SK-N-SH treated with all-trans-retinoic acid at 6 μM for 48 hours (cell line): ENCODE measurements around the gene DDX18.

ENCODE experiments used
- ARNTL ChIP-seq: fragments of 450-650 bp; formaldehyde crosslinking; IDR thresholded peaks from 2 replicates; pipeline ENCODE4 v1.5.0; 2020; ENCODE audit warnings: low read depth, mild to moderate bottlenecking, moderate library complexity, borderline replicate concordance
- BACH2 ChIP-seq: fragments of 250-450 bp; sonication (Bioruptor Pico); IDR thresholded peaks from 2 replicates; pipeline ENCODE4 v1.9.0; 2021; ENCODE audit warnings: mild to moderate bottlenecking, borderline replicate concordance
- CSDC2 ChIP-seq: fragments of 250-450 bp; sonication (Bioruptor Pico); IDR thresholded peaks from 2 replicates; pipeline ENCODE4 v1.5.0; 2020; ENCODE audit warnings: mild to moderate bottlenecking, moderate library complexity
- GLIS3 ChIP-seq: fragments of 250-450 bp; sonication (Bioruptor Pico); IDR thresholded peaks from 2 replicates; pipeline ENCODE4 v1.5.0; 2020; ENCODE audit warnings: mild to moderate bottlenecking, moderate library complexity
- PATZ1 ChIP-seq: fragments of 250-450 bp; sonication (Bioruptor Pico); IDR thresholded peaks from 2 replicates; pipeline ENCODE4 v1.8.0; 2020; ENCODE audit warnings: mild to moderate bottlenecking, moderate library complexity, borderline replicate concordance
- RARB ChIP-seq: fragments of 250-450 bp; sonication (Bioruptor Pico); IDR thresholded peaks from 2 replicates; pipeline ENCODE4 v1.8.0; 2021; ENCODE audit warnings: mild to moderate bottlenecking, moderate library complexity
- TCF4 ChIP-seq: fragments of 250-450 bp; sonication (Bioruptor Pico); IDR thresholded peaks from 2 replicates; pipeline ENCODE4 v1.8.0; 2021; ENCODE audit warnings: mild to moderate bottlenecking, moderate library complexity, borderline replicate concordance
- ZFP3 ChIP-seq: fragments of 250-450 bp; sonication (Bioruptor Pico); IDR thresholded peaks from 2 replicates; pipeline ENCODE4 v1.5.0; 2020; ENCODE audit warnings: mild to moderate bottlenecking, moderate library complexity
- ZFP30 ChIP-seq: fragments of 450-650 bp; formaldehyde crosslinking; IDR thresholded peaks from 2 replicates; pipeline ENCODE4 v1.5.0; 2022; ENCODE audit warnings: mild to moderate bottlenecking, moderate library complexity
- ZNF565 ChIP-seq: fragments of 450-650 bp; formaldehyde crosslinking; conservative IDR thresholded peaks from 2 replicates; pipeline ENCODE4 v1.5.0; 2020; ENCODE audit warnings: low read depth, mild to moderate bottlenecking, moderate library complexity
- ZNF70 ChIP-seq: fragments of 450-650 bp; formaldehyde crosslinking; IDR thresholded peaks from 2 replicates; pipeline ENCODE4 v1.5.0; 2020; ENCODE audit warnings: mild to moderate bottlenecking, moderate library complexity
- ZNF8 ChIP-seq: fragments of 450-650 bp; formaldehyde crosslinking; IDR thresholded peaks from 2 replicates; pipeline ENCODE4 v1.5.0; 2020; ENCODE audit warnings: mild to moderate bottlenecking, moderate library complexity
- TF ChIP-seq, protein P1 (sequence below): fragments of 250-450 bp; sonication (Bioruptor Pico); IDR thresholded peaks from 2 replicates; pipeline ENCODE4 v1.5.1; 2021; ENCODE audit warnings: mild to moderate bottlenecking, moderate library complexity
- TF ChIP-seq, protein P2 (sequence below): fragments of 250-450 bp; sonication (Bioruptor Pico); IDR thresholded peaks from 2 replicates; pipeline ENCODE4 v1.5.1; 2020; ENCODE audit warnings: low read depth, mild to moderate bottlenecking, moderate library complexity

GRCh38 chr2:117850461-117850860 is 36.0 kb downstream of the DDX18 start:
- no peak for TF ChIP-seq RARB (CRISPR knock-in tag)
- no peak for TF ChIP-seq ZFP3 (CRISPR knock-in tag)
- no peak for TF ChIP-seq CSDC2 (CRISPR knock-in tag)
- TF ChIP-seq ZFP30 (CRISPR knock-in tag): no peak
- no peak for TF ChIP-seq ZNF70 (CRISPR knock-in tag)
- no peak for TF ChIP-seq GLIS3 (CRISPR knock-in tag)
- no peak for TF ChIP-seq BACH2 (CRISPR knock-in tag)
- TF ChIP-seq, protein P1, sequence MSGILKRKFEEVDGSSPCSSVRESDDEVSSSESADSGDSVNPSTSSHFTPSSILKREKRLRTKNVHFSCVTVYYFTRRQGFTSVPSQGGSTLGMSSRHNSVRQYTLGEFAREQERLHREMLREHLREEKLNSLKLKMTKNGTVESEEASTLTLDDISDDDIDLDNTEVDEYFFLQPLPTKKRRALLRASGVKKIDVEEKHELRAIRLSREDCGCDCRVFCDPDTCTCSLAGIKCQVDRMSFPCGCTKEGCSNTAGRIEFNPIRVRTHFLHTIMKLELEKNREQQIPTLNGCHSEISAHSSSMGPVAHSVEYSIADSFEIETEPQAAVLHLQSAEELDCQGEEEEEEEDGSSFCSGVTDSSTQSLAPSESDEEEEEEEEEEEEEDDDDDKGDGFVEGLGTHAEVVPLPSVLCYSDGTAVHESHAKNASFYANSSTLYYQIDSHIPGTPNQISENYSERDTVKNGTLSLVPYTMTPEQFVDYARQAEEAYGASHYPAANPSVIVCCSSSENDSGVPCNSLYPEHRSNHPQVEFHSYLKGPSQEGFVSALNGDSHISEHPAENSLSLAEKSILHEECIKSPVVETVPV (CRISPR knock-in tag): no peak
- no peak for TF ChIP-seq PATZ1
- TF ChIP-seq ARNTL (CRISPR knock-in tag): no peak
- no peak for TF ChIP-seq ZNF565 (CRISPR knock-in tag)
- TF ChIP-seq ZNF8 (CRISPR knock-in tag): no peak
- TF ChIP-seq, protein P2, sequence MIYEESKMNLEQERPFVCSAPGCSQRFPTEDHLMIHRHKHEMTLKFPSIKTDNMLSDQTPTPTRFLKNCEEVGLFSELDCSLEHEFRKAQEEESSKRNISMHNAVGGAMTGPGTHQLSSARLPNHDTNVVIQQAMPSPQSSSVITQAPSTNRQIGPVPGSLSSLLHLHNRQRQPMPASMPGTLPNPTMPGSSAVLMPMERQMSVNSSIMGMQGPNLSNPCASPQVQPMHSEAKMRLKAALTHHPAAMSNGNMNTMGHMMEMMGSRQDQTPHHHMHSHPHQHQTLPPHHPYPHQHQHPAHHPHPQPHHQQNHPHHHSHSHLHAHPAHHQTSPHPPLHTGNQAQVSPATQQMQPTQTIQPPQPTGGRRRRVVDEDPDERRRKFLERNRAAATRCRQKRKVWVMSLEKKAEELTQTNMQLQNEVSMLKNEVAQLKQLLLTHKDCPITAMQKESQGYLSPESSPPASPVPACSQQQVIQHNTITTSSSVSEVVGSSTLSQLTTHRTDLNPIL (CRISPR knock-in tag): no peak
- no peak for TF ChIP-seq TCF4 (CRISPR knock-in tag)
